Fibroblast of mammary gland (primary cell): Measurements from ENCODE around the gene EIF2S2.

Source experiments
- DNase-seq: peaks from one replicate; pipeline ENCODE4 v3.0.0-alpha.2; 2010; ENCODE audit warnings: low read depth
- H3K4me3 ChIP-seq: 2 replicates; pipeline ENCODE4 v1.5.1; 2011; ENCODE audit warnings: low read depth, mild to moderate bottlenecking, low read length, moderate library complexity; ENCODE audit not compliant: control insufficient read depth
- TF ChIP-seq, protein P1 (sequence below): conservative IDR thresholded peaks from 2 replicates; pipeline ENCODE4 v1.5.1; 2011; ENCODE audit warnings: low read depth, low read length, inconsistent platforms; ENCODE audit not compliant: control insufficient read depth, insufficient read depth

Gene EIF2S2

DNA sequence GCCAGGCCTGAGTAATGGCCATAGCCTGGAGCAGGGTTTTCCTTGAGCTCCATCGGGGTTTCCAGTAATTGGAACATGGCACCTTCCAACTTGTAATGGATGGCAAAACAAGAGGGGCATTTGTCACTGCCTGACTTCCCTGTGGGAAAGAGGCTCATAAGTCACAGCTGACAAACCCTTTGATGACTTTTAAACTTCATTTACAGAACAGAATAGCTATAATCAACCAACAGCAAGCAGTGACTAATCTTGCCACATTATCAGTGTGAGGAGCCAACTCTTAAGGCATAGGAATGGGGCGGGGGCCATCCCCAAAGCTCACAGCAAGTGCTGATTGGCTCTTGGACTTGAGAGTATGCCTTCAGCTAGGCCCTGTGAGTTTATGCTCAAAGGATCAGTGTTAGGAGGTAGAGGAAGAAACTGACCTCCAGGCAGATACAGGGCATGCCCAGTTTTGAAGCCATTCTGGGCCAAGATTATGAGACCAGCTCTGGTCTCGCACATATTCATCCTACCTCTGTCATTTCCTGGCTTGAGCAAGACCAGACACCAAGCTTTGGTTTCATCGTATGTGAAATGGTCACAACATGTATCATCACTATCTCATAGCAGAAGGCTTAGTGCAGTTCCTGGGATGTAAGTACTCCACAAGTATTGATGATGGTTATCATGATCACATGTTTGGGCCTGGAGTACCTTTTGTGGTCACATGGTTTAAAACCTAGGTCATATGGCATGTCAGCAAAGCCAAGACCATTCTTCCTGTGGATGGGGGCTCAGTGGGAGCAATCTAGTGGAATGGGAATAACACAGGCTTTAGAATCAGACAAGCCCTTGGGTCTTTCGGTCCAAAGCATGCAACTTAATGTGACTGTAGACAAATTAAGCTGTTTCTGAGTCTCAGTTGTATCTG, 49.2 kb downstream of the EIF2S2 start:
- peak; percentile 77 for DNase-seq
- TF ChIP-seq, protein P1, sequence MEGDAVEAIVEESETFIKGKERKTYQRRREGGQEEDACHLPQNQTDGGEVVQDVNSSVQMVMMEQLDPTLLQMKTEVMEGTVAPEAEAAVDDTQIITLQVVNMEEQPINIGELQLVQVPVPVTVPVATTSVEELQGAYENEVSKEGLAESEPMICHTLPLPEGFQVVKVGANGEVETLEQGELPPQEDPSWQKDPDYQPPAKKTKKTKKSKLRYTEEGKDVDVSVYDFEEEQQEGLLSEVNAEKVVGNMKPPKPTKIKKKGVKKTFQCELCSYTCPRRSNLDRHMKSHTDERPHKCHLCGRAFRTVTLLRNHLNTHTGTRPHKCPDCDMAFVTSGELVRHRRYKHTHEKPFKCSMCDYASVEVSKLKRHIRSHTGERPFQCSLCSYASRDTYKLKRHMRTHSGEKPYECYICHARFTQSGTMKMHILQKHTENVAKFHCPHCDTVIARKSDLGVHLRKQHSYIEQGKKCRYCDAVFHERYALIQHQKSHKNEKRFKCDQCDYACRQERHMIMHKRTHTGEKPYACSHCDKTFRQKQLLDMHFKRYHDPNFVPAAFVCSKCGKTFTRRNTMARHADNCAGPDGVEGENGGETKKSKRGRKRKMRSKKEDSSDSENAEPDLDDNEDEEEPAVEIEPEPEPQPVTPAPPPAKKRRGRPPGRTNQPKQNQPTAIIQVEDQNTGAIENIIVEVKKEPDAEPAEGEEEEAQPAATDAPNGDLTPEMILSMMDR: no peak
- H3K4me3 ChIP-seq: no peak overlapping the region

GRCh38 chr20:34061695-34062094, 50.3 kb downstream of the EIF2S2 start:
- TF ChIP-seq, protein P1: no peak
- H3K4me3 ChIP-seq: no peak overlapping the region
- DNase-seq: no peak

- no peak overlapping the region for H3K4me3 ChIP-seq
- DNase-seq: no peak
- TF ChIP-seq, protein P1: no peak
Measured at GRCh38 chr20:34060970-34061369, 51.1 kb downstream of the EIF2S2 start.

DNA sequence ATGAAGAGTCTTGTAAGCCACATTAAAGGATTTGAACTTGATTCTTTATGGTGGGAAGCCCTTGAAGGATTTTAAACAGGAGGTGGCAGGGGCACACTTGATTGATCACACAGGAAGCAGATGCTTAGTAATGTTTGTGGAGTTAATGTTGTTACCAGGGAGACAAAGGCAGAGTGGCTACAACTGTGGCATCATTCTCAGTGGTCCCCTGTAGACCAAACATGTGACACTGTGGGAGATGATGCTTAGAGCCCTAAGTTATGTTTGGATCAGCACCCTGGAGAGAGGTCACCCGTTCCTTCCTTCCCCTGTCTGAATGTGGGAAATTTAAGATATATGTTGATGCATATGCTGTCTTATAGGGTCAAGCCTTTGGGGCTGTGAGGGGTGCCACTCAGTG, 53.2 kb downstream of the EIF2S2 start:
- TF ChIP-seq, protein P1: no peak
- no peak overlapping the region for H3K4me3 ChIP-seq
- peak; percentile 9 for DNase-seq

GRCh38 chr20:34055290-34055689, 56.8 kb downstream of the EIF2S2 start:
- DNase-seq: no peak
- H3K4me3 ChIP-seq: no peak overlapping the region
- TF ChIP-seq, protein P1: no peak

DNA sequence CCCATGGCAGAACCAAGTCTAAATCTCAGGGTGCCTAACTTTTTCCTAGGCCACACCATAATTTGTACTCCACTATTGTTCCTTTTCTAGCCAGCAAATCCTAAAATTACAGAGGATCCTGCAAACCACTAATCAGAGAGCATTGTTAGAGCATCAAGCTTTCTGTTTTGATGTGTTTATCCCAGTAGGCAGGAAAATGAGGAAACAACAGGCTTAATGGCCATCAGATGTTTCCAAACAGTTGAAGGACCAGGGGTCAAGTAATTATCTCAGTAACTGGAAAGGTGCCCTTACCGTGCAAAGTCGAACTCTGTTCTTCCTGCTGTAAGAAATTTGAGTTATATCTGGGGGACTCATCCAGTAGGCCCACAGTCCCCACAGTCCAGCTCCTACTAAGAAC, 59.6 kb downstream of the EIF2S2 start:
- DNase-seq: peak; percentile 18
- TF ChIP-seq, protein P1: no peak
- H3K4me3 ChIP-seq: no peak overlapping the region
